ENCODE measurements around the gene ARHGEF1.
A peak's percentile ranks its signal among the peaks of the same experiment; 100 is the strongest.

Gene ARHGEF1

GRCh38 chr19:41859213-41859617 is 23.8 kb upstream of the ARHGEF1 start:
- TF ChIP-seq CTCF (conservative IDR thresholded peaks at IDR 0.05) = no peak
- peak overlapping the region; percentile 99 for H3K27ac ChIP-seq

- peak within 1 kb of the TSS; percentile 99 for H3K27ac ChIP-seq
These were observed 23.2 kb upstream of the ARHGEF1 start, which contains the start of gene RPS19 for GRCh38 chr19:41859618-41860418. RPS19 (plus strand) TSS chr19:41860255; CDS start chr19:41860775, 520 bp downstream.

GRCh38 chr19:41860419-41861115 is 22.4 kb upstream of the ARHGEF1 start:
- peak overlapping the region; percentile 99 for H3K27ac ChIP-seq
- no peak for TF ChIP-seq CTCF (conservative IDR thresholded peaks at IDR 0.05)

More at GRCh38 chr19:41859618-41860418, 23.2 kb upstream of the ARHGEF1 start, which contains the start of gene RPS19:
- peak; percentile 78 for TF ChIP-seq CTCF (conservative IDR thresholded peaks at IDR 0.05)

- no peak for TF ChIP-seq CTCF (conservative IDR thresholded peaks at IDR 0.05)
- H3K27ac ChIP-seq = peak overlapping the region; percentile 99
These were observed 21.7 kb upstream of the ARHGEF1 start for GRCh38 chr19:41861116-41861768.

GRCh38 chr19:41861846-41862245 is 21.1 kb upstream of the ARHGEF1 start:
- H3K27ac ChIP-seq = peak overlapping the region; percentile 99; the same call in 1 of the 2 replicates
- TF ChIP-seq CTCF (conservative IDR thresholded peaks at IDR 0.05) = no peak

- no peak for TF ChIP-seq CTCF (conservative IDR thresholded peaks at IDR 0.05)
These were observed 20.5 kb upstream of the ARHGEF1 start for GRCh38 chr19:41862445-41862986.

More at GRCh38 chr19:41862445-41862986, 20.5 kb upstream of the ARHGEF1 start:
- peak overlapping the region; percentile 99; the same call in 1 of the 2 replicates for H3K27ac ChIP-seq
